ENCODE results near the gene HLCS. TPM values are rescaled to one million over a fixed set of nuclear protein-coding genes. Genes with fewer than 3 reads are reported as not detected.

HLCS gene
- polyA plus RNA-seq, 4 donors: 2.7 to 13.7 (median 4.9) TPM

DNA sequence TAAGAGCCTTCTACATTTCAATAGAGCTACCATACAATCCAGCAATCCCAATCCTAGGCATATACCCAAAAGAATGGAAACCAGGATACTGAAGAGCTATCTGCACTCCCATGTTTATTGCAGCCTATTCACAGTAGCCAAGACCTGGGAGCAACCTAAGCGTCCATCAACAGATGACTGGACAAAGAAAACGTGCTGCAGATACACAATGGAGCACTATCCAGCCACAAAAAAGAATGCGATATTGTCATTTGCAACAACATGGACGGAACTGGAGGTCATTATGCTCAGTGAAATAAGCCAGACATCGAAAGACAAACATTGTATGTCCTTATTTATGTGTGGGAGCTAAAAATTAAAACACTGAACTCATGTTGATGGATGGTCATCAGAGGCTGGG is 115.3 kb downstream of the HLCS start:
- Histone ChIP-seq H3K27me3 (ENCODE audit: control insufficient read depth in 3 of 3, insufficient read depth in 3 of 3, low read length in 3 of 3) (no peaks in the 10 kb centered on the region), H3K4me3 (ENCODE audit: low read depth in 1 of 3, low read length in 3 of 3) (no peak overlapping the region), H3K4me1 (ENCODE audit: control insufficient read depth in 3 of 3, insufficient read depth in 2 of 3, low read depth in 1 of 3, low read length in 2 of 3) (no peaks in the 10 kb centered on the region), H3K27ac (ENCODE audit: low read depth in 1 of 3, low read length in 2 of 3) (no peak overlapping the region), H3K9me3 (ENCODE audit: control insufficient read depth in 2 of 2, insufficient read depth in 1 of 2, low read depth in 1 of 2, low read length in 1 of 2) (no peaks in the 10 kb centered on the region), H3K36me3 (ENCODE audit: control insufficient read depth in 3 of 3, insufficient read depth in 2 of 3, low read depth in 1 of 3, low read length in 3 of 3) (peaks cover 0 to 2% (median 0%) of the 10 kb centered on the region in 3 donors)
- 83 to 95% (median 91%) methylated on average over 5 of the region's 5 CpGs for WGBS, 3 donors
- FAIRE-seq (no peak), DNase-seq (no peak)

DNA sequence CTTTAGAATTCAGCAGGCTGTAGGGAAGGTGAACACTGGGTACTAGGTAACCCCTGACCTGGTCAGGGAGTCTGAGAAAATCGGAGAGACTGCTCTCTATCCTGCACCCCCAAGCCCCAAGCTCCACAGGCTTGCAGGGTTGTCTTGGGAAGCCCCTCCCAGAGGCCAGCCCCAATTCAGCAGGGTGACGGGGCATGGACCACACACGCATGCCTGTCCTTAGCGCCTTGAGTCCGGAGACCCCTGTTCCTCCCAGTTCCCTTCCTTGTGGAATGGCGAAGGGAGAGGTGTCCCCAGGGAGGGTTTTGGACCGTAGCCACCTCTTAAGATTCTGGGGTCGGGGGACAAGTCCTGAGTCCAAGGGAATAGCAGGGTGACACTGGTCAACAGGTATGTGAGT is 116.1 kb downstream of the HLCS start:
- no peak for DNase-seq
- FAIRE-seq: no peak
- Histone ChIP-seq H3K27ac (ENCODE audit: low read depth in 1 of 3, low read length in 2 of 3) (no peak overlapping the region), H3K9me3 (ENCODE audit: control insufficient read depth in 2 of 2, insufficient read depth in 1 of 2, low read depth in 1 of 2, low read length in 1 of 2) (no peaks in the 10 kb centered on the region), H3K36me3 (ENCODE audit: control insufficient read depth in 3 of 3, insufficient read depth in 2 of 3, low read depth in 1 of 3, low read length in 3 of 3) (peaks cover 0 to 2% (median 0%) of the 10 kb centered on the region in 3 donors), H3K4me1 (ENCODE audit: control insufficient read depth in 3 of 3, insufficient read depth in 2 of 3, low read depth in 1 of 3, low read length in 2 of 3) (no peaks in the 10 kb centered on the region), H3K27me3 (ENCODE audit: control insufficient read depth in 3 of 3, insufficient read depth in 3 of 3, low read length in 3 of 3) (no peaks in the 10 kb centered on the region), H3K4me3 (ENCODE audit: low read depth in 1 of 3, low read length in 3 of 3) (no peak overlapping the region)
- 92 to 95% (median 95%) methylated on average over 8 of the region's 8 CpGs for WGBS, 3 donors

DNA sequence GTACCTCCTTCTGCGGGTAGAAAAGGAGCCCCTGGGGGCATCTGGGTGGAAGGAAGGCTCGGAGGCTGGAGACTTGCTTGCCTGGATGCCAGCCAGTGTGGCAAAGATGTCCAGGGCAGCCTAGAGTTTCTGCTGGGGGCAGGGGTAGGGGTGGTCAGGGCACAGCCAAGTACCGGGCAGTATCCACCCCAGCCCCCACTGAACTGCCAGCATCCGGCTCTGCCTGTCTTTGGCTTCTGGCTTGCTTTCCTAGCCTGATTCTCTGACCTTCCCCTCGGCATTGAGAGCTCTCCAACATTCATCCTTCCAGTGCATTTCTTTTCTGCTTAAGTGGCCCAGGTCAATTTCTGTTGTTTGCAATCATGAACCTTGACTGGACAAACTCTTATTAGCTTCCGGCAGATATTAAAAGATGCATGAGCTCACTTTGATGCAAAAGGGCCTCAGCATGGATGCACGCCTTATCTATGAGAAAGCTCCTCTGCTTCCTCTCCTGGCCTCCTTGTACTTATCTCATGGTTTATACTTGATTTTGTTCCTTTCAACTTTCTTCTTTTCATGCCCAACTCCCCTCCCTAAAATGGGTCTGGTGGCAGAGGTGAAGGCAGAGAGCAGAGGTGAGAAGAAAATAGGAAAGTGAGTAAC is 116.9 kb downstream of the HLCS start:
- Histone ChIP-seq H3K36me3 (ENCODE audit: control insufficient read depth in 3 of 3, insufficient read depth in 2 of 3, low read depth in 1 of 3, low read length in 3 of 3) (peaks cover 0 to 2% (median 0%) of the 10 kb centered on the region in 3 donors), H3K27me3 (ENCODE audit: control insufficient read depth in 3 of 3, insufficient read depth in 3 of 3, low read length in 3 of 3) (no peaks in the 10 kb centered on the region), H3K4me1 (ENCODE audit: control insufficient read depth in 3 of 3, insufficient read depth in 2 of 3, low read depth in 1 of 3, low read length in 2 of 3) (no peaks in the 10 kb centered on the region), H3K9me3 (ENCODE audit: control insufficient read depth in 2 of 2, insufficient read depth in 1 of 2, low read depth in 1 of 2, low read length in 1 of 2) (no peaks in the 10 kb centered on the region), H3K4me3 (ENCODE audit: low read depth in 1 of 3, low read length in 3 of 3) (no peak overlapping the region), H3K27ac (ENCODE audit: low read depth in 1 of 3, low read length in 2 of 3) (no peak overlapping the region)
- WGBS, 3 donors: 86 to 93% (median 93%) methylated on average over 7 of the region's 7 CpGs
- DNase-seq (no peak), FAIRE-seq (no peak)

DNA sequence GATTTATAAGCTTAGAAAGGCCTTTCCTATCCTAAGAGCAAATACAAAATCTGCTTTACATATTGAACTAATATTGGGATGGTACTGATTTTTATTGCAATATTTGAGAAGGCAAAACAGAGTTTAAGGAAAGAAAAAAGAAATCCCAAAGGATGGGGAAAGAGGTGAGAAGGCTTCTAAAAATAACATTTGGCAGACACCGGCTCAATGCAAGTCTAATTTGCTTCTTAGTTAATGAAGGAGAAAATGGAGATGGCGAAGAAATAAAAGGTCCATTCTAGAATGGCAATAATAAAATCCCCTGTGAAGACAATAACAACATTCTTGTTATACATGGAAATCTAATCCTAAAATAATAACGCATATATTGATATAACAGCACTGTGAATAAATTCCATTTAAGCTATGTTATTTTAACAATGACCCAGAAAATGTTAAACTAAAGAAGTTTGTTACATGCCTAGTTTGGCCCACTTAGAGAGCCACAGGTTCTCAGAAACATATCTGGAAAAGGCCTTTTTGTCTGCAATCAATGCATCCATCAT is 117.7 kb downstream of the HLCS start:
- FAIRE-seq: no peak

DNA sequence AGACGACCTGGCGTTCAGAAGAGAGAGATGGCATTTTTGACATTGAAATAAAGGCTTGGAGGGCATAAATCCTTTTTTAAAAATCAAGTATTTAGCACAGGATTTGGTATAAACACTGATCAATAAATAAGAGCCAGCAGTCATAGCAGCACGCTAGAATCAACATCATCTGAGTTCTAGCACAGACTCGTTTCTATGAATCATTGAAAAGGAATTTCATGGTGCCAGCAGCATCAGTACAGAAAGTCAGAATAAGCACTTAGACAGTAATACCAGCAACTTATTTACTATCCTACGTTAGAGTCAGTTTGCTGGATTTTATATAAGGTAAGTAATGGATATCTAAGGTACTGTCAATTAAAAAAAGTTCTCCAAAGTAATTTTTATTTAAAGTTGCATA is 119.3 kb downstream of the HLCS start:
- no peak for DNase-seq
- no peak for FAIRE-seq
- no peak overlapping the region for H3K27ac ChIP-seq (ENCODE audit: low read depth in 1 of 3, low read length in 2 of 3)
- H3K36me3 ChIP-seq (ENCODE audit: control insufficient read depth in 3 of 3, insufficient read depth in 2 of 3, low read depth in 1 of 3, low read length in 3 of 3): peaks cover 0 to 2% (median 0%) of the 10 kb centered on the region in 3 donors
- no peaks in the 10 kb centered on the region for H3K9me3 ChIP-seq (ENCODE audit: control insufficient read depth in 2 of 2, insufficient read depth in 1 of 2, low read depth in 1 of 2, low read length in 1 of 2)
- no peaks in the 10 kb centered on the region for H3K27me3 ChIP-seq (ENCODE audit: control insufficient read depth in 3 of 3, insufficient read depth in 3 of 3, low read length in 3 of 3)
- no peak overlapping the region for H3K4me3 ChIP-seq (ENCODE audit: low read depth in 1 of 3, low read length in 3 of 3)
- no peaks in the 10 kb centered on the region for H3K4me1 ChIP-seq (ENCODE audit: control insufficient read depth in 3 of 3, insufficient read depth in 2 of 3, low read depth in 1 of 3, low read length in 2 of 3)
- 57 to 75% (median 60%) methylated on average over 5 of the region's 5 CpGs for WGBS, 3 donors

More for the DNA sequence above, 117.7 kb downstream of the HLCS start:
- Histone ChIP-seq H3K4me1 (ENCODE audit: control insufficient read depth in 3 of 3, insufficient read depth in 2 of 3, low read depth in 1 of 3, low read length in 2 of 3) (no peaks in the 10 kb centered on the region), H3K27me3 (ENCODE audit: control insufficient read depth in 3 of 3, insufficient read depth in 3 of 3, low read length in 3 of 3) (no peaks in the 10 kb centered on the region), H3K36me3 (ENCODE audit: control insufficient read depth in 3 of 3, insufficient read depth in 2 of 3, low read depth in 1 of 3, low read length in 3 of 3) (peaks cover 0 to 2% (median 0%) of the 10 kb centered on the region in 3 donors), H3K9me3 (ENCODE audit: control insufficient read depth in 2 of 2, insufficient read depth in 1 of 2, low read depth in 1 of 2, low read length in 1 of 2) (no peaks in the 10 kb centered on the region), H3K4me3 (ENCODE audit: low read depth in 1 of 3, low read length in 3 of 3) (no peak overlapping the region), H3K27ac (ENCODE audit: low read depth in 1 of 3, low read length in 2 of 3) (no peak overlapping the region)
- no peak for DNase-seq
- WGBS, 3 donors: 96 to 98% (median 97%) methylated on average over 3 of the region's 3 CpGs

DNA sequence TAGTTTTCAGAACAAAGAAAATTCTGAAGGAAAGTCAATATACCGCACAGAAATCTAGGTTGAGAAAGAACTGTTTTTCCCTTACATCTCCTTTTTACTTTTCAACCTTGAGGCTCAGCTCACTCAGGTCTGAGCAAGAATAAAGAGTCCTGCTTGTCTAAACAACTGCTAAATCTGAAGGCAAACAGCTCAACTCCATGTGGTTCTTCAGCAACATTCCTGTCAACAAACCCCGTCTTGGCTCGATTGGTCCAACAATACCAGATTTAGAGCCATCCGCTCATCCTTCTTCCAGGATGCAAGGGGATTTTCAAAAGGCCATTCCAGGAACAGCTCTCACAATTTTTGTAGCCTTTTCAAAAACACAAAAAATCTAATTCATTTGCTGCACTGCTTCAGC is 119.8 kb downstream of the HLCS start:
- H3K27me3 ChIP-seq (ENCODE audit: control insufficient read depth in 3 of 3, insufficient read depth in 3 of 3, low read length in 3 of 3): no peaks in the 10 kb centered on the region
- WGBS, 3 donors: 77 to 92% (median 86%) methylated on average over 4 of the region's 4 CpGs
- no peak overlapping the region for H3K4me3 ChIP-seq (ENCODE audit: low read depth in 1 of 3, low read length in 3 of 3)
- H3K4me1 ChIP-seq (ENCODE audit: control insufficient read depth in 3 of 3, insufficient read depth in 2 of 3, low read depth in 1 of 3, low read length in 2 of 3): no peaks in the 10 kb centered on the region
- H3K36me3 ChIP-seq (ENCODE audit: control insufficient read depth in 3 of 3, insufficient read depth in 2 of 3, low read depth in 1 of 3, low read length in 3 of 3): peaks cover 0 to 2% (median 0%) of the 10 kb centered on the region in 3 donors
- H3K9me3 ChIP-seq (ENCODE audit: control insufficient read depth in 2 of 2, insufficient read depth in 1 of 2, low read depth in 1 of 2, low read length in 1 of 2): no peaks in the 10 kb centered on the region
- H3K27ac ChIP-seq (ENCODE audit: low read depth in 1 of 3, low read length in 2 of 3): no peak overlapping the region
- FAIRE-seq (no peak), DNase-seq (no peak)

DNA sequence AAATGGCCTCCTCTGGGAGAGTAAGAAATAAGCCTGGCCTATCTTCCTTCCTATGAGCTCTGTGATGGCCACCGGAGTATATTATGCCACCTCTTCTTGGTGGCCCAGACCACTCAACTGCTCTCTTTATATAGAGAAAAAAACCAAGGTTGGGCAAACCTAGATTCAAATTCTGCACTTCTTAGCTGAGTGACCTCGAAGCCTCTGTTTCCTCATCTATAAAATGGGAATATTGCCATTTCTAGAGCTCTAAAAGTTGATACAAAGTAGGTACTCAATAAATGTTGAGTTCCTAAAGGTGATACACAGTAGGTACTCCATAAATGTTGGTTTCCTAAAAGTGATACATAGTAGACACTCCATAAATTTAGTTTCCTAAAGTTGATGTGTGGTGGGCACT is 120.7 kb downstream of the HLCS start:
- no peak overlapping the region for H3K4me3 ChIP-seq (ENCODE audit: low read depth in 1 of 3, low read length in 3 of 3)
- peaks cover 0 to 2% (median 0%) of the 10 kb centered on the region in 3 donors for H3K36me3 ChIP-seq (ENCODE audit: control insufficient read depth in 3 of 3, insufficient read depth in 2 of 3, low read depth in 1 of 3, low read length in 3 of 3)
- no peak for FAIRE-seq
- WGBS, 3 donors: 94 to 95% (median 94%) methylated on average over 2 of the region's 2 CpGs
- no peak overlapping the region for H3K27ac ChIP-seq (ENCODE audit: low read depth in 1 of 3, low read length in 2 of 3)
- no peaks in the 10 kb centered on the region for H3K9me3 ChIP-seq (ENCODE audit: control insufficient read depth in 2 of 2, insufficient read depth in 1 of 2, low read depth in 1 of 2, low read length in 1 of 2)
- no peak for DNase-seq
- no peaks in the 10 kb centered on the region for H3K27me3 ChIP-seq (ENCODE audit: control insufficient read depth in 3 of 3, insufficient read depth in 3 of 3, low read length in 3 of 3)
- no peaks in the 10 kb centered on the region for H3K4me1 ChIP-seq (ENCODE audit: control insufficient read depth in 3 of 3, insufficient read depth in 2 of 3, low read depth in 1 of 3, low read length in 2 of 3)

DNA sequence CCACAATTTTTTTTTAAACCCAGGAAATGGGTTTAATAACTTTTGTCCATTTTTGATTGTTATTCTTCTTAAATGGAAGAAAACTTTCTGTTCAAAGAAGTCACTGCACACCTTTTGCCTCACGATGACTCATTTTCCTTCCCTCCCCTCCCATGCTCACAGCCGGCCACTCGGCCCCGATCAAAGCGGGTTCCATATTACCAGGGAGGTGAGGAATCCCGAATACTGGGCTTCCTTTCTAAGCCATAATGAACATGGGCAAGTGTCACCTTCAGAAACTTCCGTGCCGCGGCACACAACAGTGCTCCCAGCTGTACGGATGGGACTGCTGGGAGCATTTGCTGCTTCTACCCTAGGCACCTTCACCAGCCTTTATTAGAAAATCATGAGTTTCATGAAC is 121.4 kb downstream of the HLCS start:
- H3K9me3 ChIP-seq (ENCODE audit: control insufficient read depth in 2 of 2, insufficient read depth in 1 of 2, low read depth in 1 of 2, low read length in 1 of 2): no peaks in the 10 kb centered on the region
- no peak overlapping the region for H3K27ac ChIP-seq (ENCODE audit: low read depth in 1 of 3, low read length in 2 of 3)
- H3K4me1 ChIP-seq (ENCODE audit: control insufficient read depth in 3 of 3, insufficient read depth in 2 of 3, low read depth in 1 of 3, low read length in 2 of 3): no peaks in the 10 kb centered on the region
- DNase-seq (no peak), FAIRE-seq (no peak)
- no peaks in the 10 kb centered on the region for H3K27me3 ChIP-seq (ENCODE audit: control insufficient read depth in 3 of 3, insufficient read depth in 3 of 3, low read length in 3 of 3)
- WGBS, 3 donors: 96 to 98% (median 97%) methylated on average over 10 of the region's 10 CpGs
- no peak overlapping the region for H3K4me3 ChIP-seq (ENCODE audit: low read depth in 1 of 3, low read length in 3 of 3)
- peaks cover 0 to 2% (median 0%) of the 10 kb centered on the region in 3 donors for H3K36me3 ChIP-seq (ENCODE audit: control insufficient read depth in 3 of 3, insufficient read depth in 2 of 3, low read depth in 1 of 3, low read length in 3 of 3)

DNA sequence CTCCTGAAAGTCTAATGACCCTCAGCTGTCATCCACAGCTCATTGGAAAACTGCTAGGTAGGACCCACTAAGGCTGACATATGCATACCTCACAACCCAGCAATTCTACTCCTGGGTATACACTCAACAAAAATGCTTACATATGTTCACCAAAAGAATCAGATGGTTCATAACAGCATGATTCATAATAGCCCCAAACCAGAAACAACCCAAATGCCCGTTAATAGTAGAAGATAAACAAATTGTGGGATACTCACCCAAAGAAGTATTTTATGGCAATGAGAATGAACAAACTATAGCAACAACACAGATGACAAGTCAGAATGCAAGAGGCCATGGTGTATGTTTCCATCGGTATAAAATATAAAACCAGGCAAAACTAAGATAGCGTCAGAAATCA is 124.6 kb downstream of the HLCS start:
- Histone ChIP-seq H3K36me3 (ENCODE audit: control insufficient read depth in 3 of 3, insufficient read depth in 2 of 3, low read depth in 1 of 3, low read length in 3 of 3) (no peaks in the 10 kb centered on the region), H3K27ac (ENCODE audit: low read depth in 1 of 3, low read length in 2 of 3) (no peak overlapping the region), H3K4me1 (ENCODE audit: control insufficient read depth in 3 of 3, insufficient read depth in 2 of 3, low read depth in 1 of 3, low read length in 2 of 3) (no peaks in the 10 kb centered on the region), H3K27me3 (ENCODE audit: control insufficient read depth in 3 of 3, insufficient read depth in 3 of 3, low read length in 3 of 3) (no peaks in the 10 kb centered on the region), H3K9me3 (ENCODE audit: control insufficient read depth in 2 of 2, insufficient read depth in 1 of 2, low read depth in 1 of 2, low read length in 1 of 2) (no peaks in the 10 kb centered on the region), H3K4me3 (ENCODE audit: low read depth in 1 of 3, low read length in 3 of 3) (no peak overlapping the region)
- 92 to 95% (median 93%) methylated on average over 3 of the region's 3 CpGs for WGBS, 3 donors
- DNase-seq (no peak), FAIRE-seq (no peak)
